Astrocyte (in vitro differentiated cells and primary cell): ENCODE measurements around the gene SEC24D.

Experiments used
- CTCF ChIP-seq: IDR thresholded peaks from 2 replicates; pipeline ENCODE4 v1.5.1; 2011; ENCODE audit warnings: low read depth, mild to moderate bottlenecking, inconsistent platforms, low read length, moderate library complexity; ENCODE audit not compliant: insufficient read depth
- EZH2 ChIP-seq: IDR thresholded peaks from 2 replicates; pipeline ENCODE4 v1.6.1; 2012; ENCODE audit warnings: mild to moderate bottlenecking, low read length, inconsistent platforms; ENCODE audit not compliant: insufficient read depth

- TF ChIP-seq EZH2: no peak
- no peak for TF ChIP-seq CTCF
These were observed 75.8 kb downstream of the SEC24D start for GRCh38 chr4:118760092-118760491.
